Tibial nerve (tissue), 4 donors: Measurements from ENCODE around the gene FARP1. TPM values are rescaled to one million over a fixed set of nuclear protein-coding genes. Genes with fewer than 3 reads are reported as not detected.

Experiments
- DNase-seq, 2 donors: peaks; one replicate each; pipeline ENCODE4 v3.0.0-alpha.2; 2019; ENCODE audit warnings: low spot score in 2 of 2
- H3K27ac ChIP-seq, 4 donors: fragments of 200-600 bp; sonication (generic) in 3 of 4; one replicate each; pipeline ENCODE4 v1.5.1; 2017 to 2019; ENCODE audit warnings: mild to moderate bottlenecking in 1 of 4
- H3K27me3 ChIP-seq, 2 donors: fragments of 200-600 bp; sonication (generic) in 1 of 2; one replicate each; pipeline versions ENCODE4 v1.5.1 to v1.6.0; 2017 to 2019
- H3K36me3 ChIP-seq, 3 donors: fragments of 200-600 bp; sonication (generic); one replicate each; pipeline ENCODE4 v1.5.1; 2018 to 2019
- H3K4me1 ChIP-seq, 4 donors: fragments of 200-600 bp; sonication (generic) in 3 of 4; one replicate each; pipeline ENCODE4 v1.5.1; 2017 to 2019
- H3K4me3 ChIP-seq, 4 donors: fragments of 200-600 bp; sonication (generic) in 3 of 4; one replicate each; pipeline ENCODE4 v1.5.1; 2017 to 2019; ENCODE audit warnings: mild to moderate bottlenecking in 1 of 4, moderate library complexity in 1 of 4
- H3K9me3 ChIP-seq, 4 donors: fragments of 200-600 bp; sonication (generic) in 3 of 4; one replicate each; pipeline ENCODE4 v1.5.1; 2017 to 2019
- CTCF ChIP-seq, 5 experiments: fragments of 200-600 bp in 3 of 5; fragments of 450-650 bp in 2 of 5; sonication (generic) in 3 of 5; IDR thresholded peaks; one replicate each; pipeline ENCODE4 v1.5.1; 2016 to 2019; ENCODE audit warnings: antibody characterized with exemption in 5 of 5, mild to moderate bottlenecking in 3 of 5, moderate library complexity in 2 of 5
- EP300 ChIP-seq, 2 donors: sonication (generic); formaldehyde crosslinking; IDR thresholded peaks; one replicate each; pipeline ENCODE4 v1.6.1; 2017; ENCODE audit warnings: antibody characterized with exemption in 2 of 2, mild to moderate bottlenecking in 1 of 2
- POLR2A ChIP-seq, 2 donors: fragments of 450-650 bp; IDR thresholded peaks; one replicate each; pipeline ENCODE4 v1.6.1; 2017; ENCODE audit warnings: antibody characterized with exemption in 2 of 2, mild to moderate bottlenecking in 2 of 2, moderate library complexity in 2 of 2
- WGBS, 2 donors: methylation state at CpG; one replicate each; pipeline ENCODE4 v1.1.5; 2018; 5-methylcytosine and 5-hydroxymethylcytosine counted together
- total RNA-seq, 4 donors: library from RNA; depleted of rRNA; stranded (reverse); fragments of >200 nt; gene quantifications; one replicate each; pipeline ENCODE4 v1.1.0, GENCODE V29; 2016

Gene FARP1
- total RNA-seq, 4 donors from 2014 or later, result 21.4 to 28.5 (median 24.9) TPM

DNA sequence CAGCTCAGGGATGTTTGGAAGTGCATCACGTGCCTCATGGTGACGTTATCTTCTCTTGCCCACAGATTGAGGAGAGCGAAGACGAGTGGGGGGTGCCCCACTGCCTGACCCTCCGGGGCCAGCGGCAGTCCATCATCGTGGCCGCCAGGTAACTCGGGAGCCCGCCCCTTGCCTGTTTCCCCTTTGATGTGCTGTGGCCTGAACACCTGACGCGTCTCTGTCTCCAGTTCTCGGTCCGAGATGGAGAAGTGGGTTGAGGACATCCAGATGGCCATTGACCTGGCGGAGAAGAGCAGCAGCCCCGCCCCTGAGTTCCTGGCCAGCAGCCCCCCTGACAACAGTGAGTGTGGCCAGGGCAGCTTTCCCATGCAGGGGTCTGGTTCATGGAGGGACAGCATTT lies 297.0 kb downstream of the FARP1 start:
- 93 to 94% methylated on average over 16 of the region's 16 CpGs for WGBS, 2 donors
- Histone ChIP-seq H3K9me3 (no peaks in the 10 kb centered on the region), H3K27ac (no peak overlapping the region), H3K4me3 (no peak overlapping the region), H3K36me3 (peaks cover 0 to 65% (median 0%) of the 10 kb centered on the region in 3 donors), H3K4me1 (no peaks in the 10 kb centered on the region), H3K27me3 (no peaks in the 10 kb centered on the region)
- TF ChIP-seq POLR2A (IDR thresholded peaks at IDR 0.05), result no peak
- TF ChIP-seq CTCF (IDR thresholded peaks at IDR 0.05), result no peak
- no peak for DNase-seq

GRCh38 chr13:98440390-98441055 lies 297.6 kb downstream of the FARP1 start:
- WGBS, 2 donors, result 95% methylated on average over 23 to 24 of the region's 25 CpGs
- no peak for DNase-seq
- H3K27ac ChIP-seq, result no peak overlapping the region
- TF ChIP-seq EP300 (IDR thresholded peaks at IDR 0.05), result no peak
- no peak for TF ChIP-seq CTCF (IDR thresholded peaks at IDR 0.05)
- TF ChIP-seq POLR2A (IDR thresholded peaks at IDR 0.05), result no peak
- H3K27me3 ChIP-seq, result no peaks in the 10 kb centered on the region
- peaks cover 0 to 61% (median 0%) of the 10 kb centered on the region in 3 donors for H3K36me3 ChIP-seq
- H3K9me3 ChIP-seq, result no peaks in the 10 kb centered on the region
- H3K4me3 ChIP-seq, result no peak overlapping the region
- peaks cover 0 to 6% (median 3%) of the 10 kb centered on the region in 4 donors for H3K4me1 ChIP-seq

DNA sequence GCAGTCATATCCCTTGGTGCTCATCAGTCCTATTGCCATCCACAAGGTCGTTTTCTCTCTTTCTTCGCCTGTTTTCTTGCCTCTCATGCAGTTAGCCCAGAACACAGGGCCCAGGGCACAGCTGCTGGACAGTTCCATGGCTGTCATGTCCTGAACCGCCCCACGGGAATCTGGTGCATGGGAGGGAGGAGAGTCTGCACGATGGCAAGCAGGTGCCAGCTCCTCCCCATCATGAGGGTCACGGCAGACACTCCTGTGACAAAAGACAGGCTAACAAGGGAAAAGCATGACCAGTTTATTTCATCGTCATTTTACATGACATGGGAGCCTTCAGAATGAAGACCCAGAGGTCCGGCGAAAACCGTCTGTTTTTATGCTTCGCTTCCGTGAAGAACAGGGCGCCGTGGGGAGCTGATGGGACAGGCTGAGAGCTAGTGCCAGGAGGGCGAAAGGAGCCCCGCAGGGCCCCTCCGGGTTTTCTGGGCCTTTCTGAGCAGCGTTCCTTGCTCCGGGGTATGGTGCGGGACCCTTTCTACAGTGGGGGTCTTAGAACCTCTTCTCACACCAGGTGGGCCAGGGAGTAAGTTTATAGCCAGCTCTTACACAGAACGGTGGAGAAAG lies 298.3 kb downstream of the FARP1 start:
- H3K9me3 ChIP-seq, result no peaks in the 10 kb centered on the region
- H3K36me3 ChIP-seq, result peaks cover 0 to 63% (median 0%) of the 10 kb centered on the region in 3 donors
- peaks cover 0 to 8% (median 3%) of the 10 kb centered on the region in 4 donors for H3K4me1 ChIP-seq
- H3K27me3 ChIP-seq, result no peaks in the 10 kb centered on the region
- WGBS, 2 donors, result 85 to 87% methylated on average over 21 of the region's 21 CpGs
- H3K4me3 ChIP-seq, result no peak overlapping the region
- TF ChIP-seq POLR2A (IDR thresholded peaks at IDR 0.05) (no peak), CTCF (IDR thresholded peaks at IDR 0.05) (no peak), EP300 (IDR thresholded peaks at IDR 0.05) (no peak)
- DNase-seq, result no peak
- no peak overlapping the region for H3K27ac ChIP-seq

GRCh38 chr13:98442391-98443230 lies 299.7 kb downstream of the FARP1 start:
- WGBS, 2 donors, result 82 to 83% methylated on average over 27 of the region's 27 CpGs
- Histone ChIP-seq H3K9me3 (no peaks in the 10 kb centered on the region), H3K27ac (no peak overlapping the region), H3K36me3 (peaks cover 0 to 63% (median 0%) of the 10 kb centered on the region in 3 donors), H3K27me3 (no peaks in the 10 kb centered on the region), H3K4me3 (no peak overlapping the region), H3K4me1 (peaks cover 0 to 8% (median 3%) of the 10 kb centered on the region in 4 donors)
- TF ChIP-seq CTCF (IDR thresholded peaks at IDR 0.05), result no peak
- no peak for TF ChIP-seq POLR2A (IDR thresholded peaks at IDR 0.05)
- no peak for TF ChIP-seq EP300 (IDR thresholded peaks at IDR 0.05)
- DNase-seq, result no peak
